ENCODE data around the gene FRMD3.

FRMD3 gene

DNA sequence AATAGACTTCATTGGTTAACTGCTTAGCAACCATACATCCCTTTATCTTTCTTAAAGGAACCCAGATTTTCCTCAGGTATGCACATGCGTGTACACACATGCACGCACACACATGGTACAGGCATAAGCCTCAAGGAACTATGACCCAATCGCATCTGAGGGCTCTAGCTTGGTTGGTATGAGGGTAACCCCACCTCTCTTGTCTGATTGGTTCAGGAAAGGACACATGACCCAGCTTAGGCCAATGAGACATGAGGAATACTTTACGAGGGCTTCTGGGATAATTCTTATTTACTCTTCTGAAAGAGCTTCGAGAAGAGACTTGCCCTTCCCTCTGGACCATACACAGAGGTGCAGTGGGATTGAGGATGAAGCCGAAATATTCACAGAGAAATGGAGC, 141.9 kb downstream of the FRMD3 start:
- TF ChIP-seq, protein P1, sequence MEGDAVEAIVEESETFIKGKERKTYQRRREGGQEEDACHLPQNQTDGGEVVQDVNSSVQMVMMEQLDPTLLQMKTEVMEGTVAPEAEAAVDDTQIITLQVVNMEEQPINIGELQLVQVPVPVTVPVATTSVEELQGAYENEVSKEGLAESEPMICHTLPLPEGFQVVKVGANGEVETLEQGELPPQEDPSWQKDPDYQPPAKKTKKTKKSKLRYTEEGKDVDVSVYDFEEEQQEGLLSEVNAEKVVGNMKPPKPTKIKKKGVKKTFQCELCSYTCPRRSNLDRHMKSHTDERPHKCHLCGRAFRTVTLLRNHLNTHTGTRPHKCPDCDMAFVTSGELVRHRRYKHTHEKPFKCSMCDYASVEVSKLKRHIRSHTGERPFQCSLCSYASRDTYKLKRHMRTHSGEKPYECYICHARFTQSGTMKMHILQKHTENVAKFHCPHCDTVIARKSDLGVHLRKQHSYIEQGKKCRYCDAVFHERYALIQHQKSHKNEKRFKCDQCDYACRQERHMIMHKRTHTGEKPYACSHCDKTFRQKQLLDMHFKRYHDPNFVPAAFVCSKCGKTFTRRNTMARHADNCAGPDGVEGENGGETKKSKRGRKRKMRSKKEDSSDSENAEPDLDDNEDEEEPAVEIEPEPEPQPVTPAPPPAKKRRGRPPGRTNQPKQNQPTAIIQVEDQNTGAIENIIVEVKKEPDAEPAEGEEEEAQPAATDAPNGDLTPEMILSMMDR (IDR thresholded peaks at IDR 0.05; ENCODE audit: insufficient read depth, missing control alignments), result no peak
- FAIRE-seq, result no peak
- DNase-seq (ENCODE audit: insufficient read length, low spot score), result no peak

DNA sequence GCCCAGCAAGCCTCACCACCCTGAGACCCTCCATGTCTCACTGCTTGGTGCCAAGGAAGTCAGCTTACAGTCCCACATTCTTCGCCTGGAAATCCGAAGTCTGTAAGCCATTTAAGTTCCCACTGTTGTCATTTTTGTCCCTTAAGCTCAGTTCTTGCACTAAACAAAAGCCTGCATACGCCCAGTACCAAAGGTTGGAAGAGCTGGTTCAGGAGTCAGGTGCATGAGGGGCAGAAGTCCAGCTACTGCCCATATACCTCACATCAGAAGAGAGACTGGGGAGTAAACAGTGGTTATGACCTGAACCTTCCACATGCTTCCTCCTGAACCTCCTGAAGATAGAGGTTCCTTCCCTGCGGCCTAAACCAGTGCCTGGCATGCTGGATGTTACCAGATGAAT, 146.0 kb downstream of the FRMD3 start:
- DNase-seq (ENCODE audit: insufficient read length, low spot score), result no peak
- FAIRE-seq, result no peak

DNA sequence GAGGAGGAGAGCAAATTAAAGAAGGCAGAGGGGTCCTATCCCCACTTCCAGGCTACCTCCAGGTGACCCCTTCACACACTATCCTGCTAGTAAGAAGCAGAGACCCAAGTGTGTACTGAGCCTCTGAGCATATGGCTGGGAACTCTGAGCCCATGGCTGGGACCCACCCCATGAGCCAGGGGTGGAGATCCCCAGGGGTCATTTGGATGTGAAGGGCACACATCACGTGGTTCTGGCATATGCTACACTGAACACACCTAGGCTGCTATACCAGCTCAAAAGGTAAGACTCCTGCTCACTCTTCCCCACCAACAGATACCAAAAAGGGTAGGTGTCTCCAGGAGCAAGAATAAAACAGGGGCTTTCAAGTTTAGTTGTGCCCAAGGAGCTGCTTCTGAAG, 149.9 kb downstream of the FRMD3 start:
- TF ChIP-seq, protein P1 (IDR thresholded peaks at IDR 0.05; ENCODE audit: insufficient read depth, missing control alignments), result no peak
- DNase-seq (ENCODE audit: insufficient read length, low spot score) (no peak), FAIRE-seq (no peak)

More for the DNA sequence above, 146.0 kb downstream of the FRMD3 start:
- TF ChIP-seq, protein P1 (IDR thresholded peaks at IDR 0.05; ENCODE audit: insufficient read depth, missing control alignments), result no peak

DNA sequence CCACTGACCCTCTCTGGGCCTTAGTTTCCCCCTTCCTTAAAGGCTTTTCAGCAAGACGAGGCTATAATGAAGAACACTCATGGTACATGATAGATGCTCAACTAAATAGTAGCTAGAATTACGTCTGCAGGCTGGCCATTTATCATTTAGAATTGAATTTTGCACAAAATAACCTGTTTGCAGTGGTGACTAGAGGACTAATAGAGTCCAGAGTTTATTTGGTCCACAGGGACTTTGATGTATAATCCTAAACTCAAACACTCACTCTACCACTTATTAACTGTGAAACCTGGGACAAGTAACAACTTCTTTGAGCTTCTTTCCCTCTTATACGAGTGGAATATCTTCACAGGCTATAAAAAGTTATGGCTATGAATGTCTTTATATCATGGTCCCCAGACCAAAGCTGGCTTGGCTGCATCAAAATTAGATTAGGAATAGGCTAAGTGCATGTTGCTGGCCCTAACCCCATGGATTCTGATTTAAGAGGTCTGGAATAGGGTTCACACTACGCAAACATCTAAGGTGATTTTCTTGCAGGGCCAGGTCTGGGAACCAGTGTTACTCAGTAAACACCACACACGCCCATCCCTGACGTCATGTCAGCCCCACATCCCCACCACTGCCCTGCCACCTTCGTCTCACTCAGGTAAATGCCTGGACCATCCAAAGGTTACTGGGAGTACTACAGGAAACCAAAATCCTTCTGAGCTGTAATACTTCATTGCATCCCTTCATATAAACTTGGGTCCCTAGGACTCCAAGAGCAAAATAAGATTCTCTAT, 150.6 kb downstream of the FRMD3 start:
- DNase-seq (ENCODE audit: insufficient read length, low spot score) (no peak), FAIRE-seq (no peak)
- TF ChIP-seq, protein P1 (IDR thresholded peaks at IDR 0.05; ENCODE audit: insufficient read depth, missing control alignments), result no peak

DNA sequence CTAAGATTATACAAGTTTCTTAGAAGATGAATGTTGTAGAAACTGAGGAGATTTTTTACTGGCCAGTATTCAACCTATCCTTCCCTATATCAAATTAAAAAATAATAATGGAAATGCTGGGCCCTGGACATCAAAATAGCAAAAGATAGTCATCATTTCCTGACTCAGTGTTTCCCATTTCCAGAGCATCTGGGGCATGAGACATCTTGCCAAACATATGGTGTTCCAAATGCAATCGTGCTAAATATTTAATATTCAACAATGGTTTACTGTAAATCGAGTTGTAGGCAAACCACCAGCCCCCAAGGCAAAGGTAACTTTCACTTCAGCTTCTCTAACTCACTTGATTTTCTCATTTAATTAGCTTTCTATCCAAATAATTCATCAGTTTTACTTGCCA, 152.9 kb downstream of the FRMD3 start:
- TF ChIP-seq, protein P1 (IDR thresholded peaks at IDR 0.05; ENCODE audit: insufficient read depth, missing control alignments), result no peak
- DNase-seq (ENCODE audit: insufficient read length, low spot score), result no peak
- no peak for FAIRE-seq

DNA sequence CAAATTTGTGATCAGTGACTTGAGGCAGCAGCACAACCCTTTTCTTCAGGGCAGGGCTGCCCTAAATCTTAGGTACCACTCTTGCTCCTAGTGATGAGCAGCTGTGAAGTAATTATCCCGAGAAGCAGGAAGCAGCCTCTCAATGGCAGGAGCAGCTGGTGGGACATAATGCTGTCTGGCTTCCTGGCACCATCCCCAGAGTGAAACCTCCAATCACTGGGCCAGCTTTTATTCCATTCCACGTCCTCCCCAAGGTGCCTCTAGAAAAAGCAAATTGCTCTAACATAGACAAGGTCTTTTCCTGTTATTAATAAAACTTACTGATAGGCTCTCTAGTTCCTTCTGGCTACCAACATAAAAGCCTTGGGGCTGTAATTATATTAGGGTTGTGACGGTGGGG, 154.0 kb downstream of the FRMD3 start:
- DNase-seq (ENCODE audit: insufficient read length, low spot score) (no peak), FAIRE-seq (no peak)
- TF ChIP-seq, protein P1 (IDR thresholded peaks at IDR 0.05; ENCODE audit: insufficient read depth, missing control alignments), result no peak

DNA sequence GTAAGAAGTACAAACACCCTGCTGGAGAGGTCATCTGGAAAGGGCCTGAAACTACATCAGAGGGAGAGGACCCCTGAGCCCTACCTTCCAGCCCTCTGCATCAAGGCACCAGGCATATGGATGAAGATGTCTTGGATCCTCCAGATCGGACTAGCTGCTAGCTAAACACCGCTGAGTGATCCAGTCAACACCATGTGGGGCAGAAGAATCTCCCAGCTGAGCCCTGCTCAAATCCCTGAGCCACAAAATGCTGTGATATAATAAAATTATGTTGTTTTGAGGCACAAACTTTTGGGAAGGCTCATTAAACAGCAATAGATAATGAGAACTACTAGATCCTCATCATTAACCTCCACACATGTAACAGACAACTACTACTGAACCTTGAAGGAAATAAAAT, 155.2 kb downstream of the FRMD3 start:
- TF ChIP-seq, protein P1 (IDR thresholded peaks at IDR 0.05; ENCODE audit: insufficient read depth, missing control alignments), result no peak
- FAIRE-seq (no peak), DNase-seq (ENCODE audit: insufficient read length, low spot score) (no peak)
